NT2/D1 (cell line): ENCODE data around the gene MED23.

Experiments
- SUZ12 ChIP-seq: IDR thresholded peaks from 2 replicates; pipeline ENCODE4 v1.6.1; 2011; ENCODE audit not compliant: insufficient read length, insufficient read depth; ENCODE audit errors: extremely low read depth
- YY1 ChIP-seq: IDR thresholded peaks from 2 replicates; pipeline ENCODE4 v1.6.1; 2011; ENCODE audit not compliant: insufficient read length, insufficient read depth
- ZNF274 ChIP-seq: IDR thresholded peaks from 2 replicates; pipeline ENCODE4 v1.6.1; 2011; ENCODE audit warnings: mild to moderate bottlenecking, low read depth, low read length

DNA sequence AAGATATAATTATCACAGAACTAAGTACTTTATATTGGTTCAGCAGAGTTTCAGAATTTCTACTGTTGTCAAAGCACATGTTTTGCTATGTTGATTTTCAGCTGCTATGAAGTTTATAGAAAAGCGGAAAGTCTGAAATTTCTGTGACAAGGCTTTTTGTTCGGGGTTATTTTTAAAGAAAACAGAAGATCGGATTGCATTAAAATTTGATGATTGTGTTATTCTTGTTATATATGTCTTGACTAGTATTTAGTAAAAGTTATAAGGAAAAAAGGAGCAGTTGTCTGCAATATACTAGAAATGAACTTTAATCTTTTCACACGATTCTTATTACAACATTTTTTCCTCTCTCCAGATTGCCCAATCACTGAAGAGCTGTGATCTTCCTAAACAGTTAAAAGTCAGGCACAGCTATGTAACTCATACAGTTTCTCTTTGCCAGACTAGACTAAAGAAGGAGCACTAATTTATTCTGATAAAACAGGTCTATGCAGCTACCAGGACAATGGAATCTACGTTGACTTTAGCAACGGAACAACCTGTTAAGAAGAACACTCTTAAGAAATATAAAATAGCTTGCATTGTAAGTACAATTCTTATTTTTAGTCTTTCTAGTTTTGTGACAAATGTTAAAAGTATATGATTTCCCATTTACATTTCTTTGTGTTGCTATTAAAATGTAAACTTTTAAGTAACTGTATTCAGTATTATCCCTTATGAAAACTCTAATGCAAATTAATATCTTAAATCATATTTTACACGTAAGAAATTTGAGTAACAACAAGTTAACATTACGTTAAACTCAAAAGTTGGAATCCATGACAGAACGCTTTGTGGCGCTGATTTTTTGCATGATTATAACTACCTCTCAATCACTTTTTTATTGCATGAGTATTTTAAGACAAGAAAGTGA is 9.1 kb upstream of the MED23 start, which contains the start of gene ENPP3:
- TF ChIP-seq ZNF274 (no peak), YY1 (no peak), SUZ12 (no peak)
